DND-41 (cell line): ENCODE measurements around the gene CNTNAP5.

ENCODE experiments used
- EZH2 ChIP-seq: IDR thresholded peaks from 3 replicates; pipeline ENCODE4 v1.6.1; 2012; ENCODE audit warnings: borderline replicate concordance, low read depth, mild to moderate bottlenecking, moderate library complexity, low read length, inconsistent platforms; ENCODE audit not compliant: severe bottlenecking
- TF ChIP-seq, protein P1 (sequence below): IDR thresholded peaks from 2 replicates; pipeline ENCODE4 v1.5.1; 2012; ENCODE audit warnings: borderline replicate concordance, low read length, moderate library complexity, mild to moderate bottlenecking; ENCODE audit not compliant: poor library complexity, severe bottlenecking; ENCODE audit errors: extremely low read depth

DNA sequence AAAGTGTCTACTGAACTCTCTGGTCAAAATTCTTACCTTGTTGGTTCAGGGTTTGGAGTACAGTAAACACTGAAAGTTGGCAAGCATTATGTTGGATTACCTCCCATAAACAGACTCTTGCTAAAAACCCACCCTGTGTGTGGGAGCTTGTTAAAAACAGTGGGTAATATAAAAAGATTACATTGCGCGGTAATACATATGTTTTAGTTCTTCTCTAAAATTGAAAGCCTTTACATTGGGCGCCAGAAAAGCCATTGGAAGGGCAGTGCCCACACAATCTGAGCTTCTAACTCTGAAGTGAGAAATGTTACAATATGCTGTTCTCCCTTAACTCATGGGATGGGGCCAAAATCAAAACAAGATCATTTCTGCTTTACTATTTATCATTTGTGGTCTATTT lies 510.7 kb downstream of the CNTNAP5 start:
- TF ChIP-seq, protein P1, sequence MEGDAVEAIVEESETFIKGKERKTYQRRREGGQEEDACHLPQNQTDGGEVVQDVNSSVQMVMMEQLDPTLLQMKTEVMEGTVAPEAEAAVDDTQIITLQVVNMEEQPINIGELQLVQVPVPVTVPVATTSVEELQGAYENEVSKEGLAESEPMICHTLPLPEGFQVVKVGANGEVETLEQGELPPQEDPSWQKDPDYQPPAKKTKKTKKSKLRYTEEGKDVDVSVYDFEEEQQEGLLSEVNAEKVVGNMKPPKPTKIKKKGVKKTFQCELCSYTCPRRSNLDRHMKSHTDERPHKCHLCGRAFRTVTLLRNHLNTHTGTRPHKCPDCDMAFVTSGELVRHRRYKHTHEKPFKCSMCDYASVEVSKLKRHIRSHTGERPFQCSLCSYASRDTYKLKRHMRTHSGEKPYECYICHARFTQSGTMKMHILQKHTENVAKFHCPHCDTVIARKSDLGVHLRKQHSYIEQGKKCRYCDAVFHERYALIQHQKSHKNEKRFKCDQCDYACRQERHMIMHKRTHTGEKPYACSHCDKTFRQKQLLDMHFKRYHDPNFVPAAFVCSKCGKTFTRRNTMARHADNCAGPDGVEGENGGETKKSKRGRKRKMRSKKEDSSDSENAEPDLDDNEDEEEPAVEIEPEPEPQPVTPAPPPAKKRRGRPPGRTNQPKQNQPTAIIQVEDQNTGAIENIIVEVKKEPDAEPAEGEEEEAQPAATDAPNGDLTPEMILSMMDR: no peak
- TF ChIP-seq EZH2: no peak
